D721Med (cell line): ENCODE measurements around the gene RPS19BP1.

Source experiments
- DNase-seq: peaks from one replicate; pipeline ENCODE4 v3.0.0; 2011; ENCODE audit warnings: low spot score; ENCODE audit not compliant: insufficient read length
- FAIRE-seq: peaks from 2 replicates; lab custom pipeline; 2011; peaks lifted over from hg19 to GRCh38; lab: Jason Lieb, UNC
- TF ChIP-seq, protein P1 (sequence below): IDR thresholded peaks from 2 replicates; pipeline ENCODE4 v1.5.1; 2012; ENCODE audit warnings: mild to moderate bottlenecking, control low read depth; ENCODE audit not compliant: insufficient read depth; ENCODE audit errors: missing control alignments

The RPS19BP1 gene

DNA sequence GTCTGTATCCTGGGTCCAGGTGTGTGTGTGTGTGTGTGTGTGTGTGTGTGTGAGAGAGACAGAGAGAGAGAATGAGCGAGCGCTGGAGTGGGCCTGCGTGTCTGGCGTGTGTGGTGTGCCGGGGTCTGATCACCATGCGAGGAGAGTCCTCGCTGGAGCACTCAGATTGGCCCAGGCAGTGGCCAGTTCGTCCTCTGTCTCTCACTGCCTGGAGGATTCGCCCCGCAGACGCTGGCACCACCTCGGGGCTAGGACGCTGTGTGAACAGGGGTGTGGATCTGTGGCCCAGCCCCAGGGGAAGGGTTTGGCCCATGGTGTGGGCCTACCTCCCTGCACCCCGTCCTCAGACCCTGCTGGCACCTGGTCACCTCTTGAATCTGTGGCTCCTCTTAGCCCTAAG lies 26.4 kb upstream of the RPS19BP1 start:
- TF ChIP-seq, protein P1, sequence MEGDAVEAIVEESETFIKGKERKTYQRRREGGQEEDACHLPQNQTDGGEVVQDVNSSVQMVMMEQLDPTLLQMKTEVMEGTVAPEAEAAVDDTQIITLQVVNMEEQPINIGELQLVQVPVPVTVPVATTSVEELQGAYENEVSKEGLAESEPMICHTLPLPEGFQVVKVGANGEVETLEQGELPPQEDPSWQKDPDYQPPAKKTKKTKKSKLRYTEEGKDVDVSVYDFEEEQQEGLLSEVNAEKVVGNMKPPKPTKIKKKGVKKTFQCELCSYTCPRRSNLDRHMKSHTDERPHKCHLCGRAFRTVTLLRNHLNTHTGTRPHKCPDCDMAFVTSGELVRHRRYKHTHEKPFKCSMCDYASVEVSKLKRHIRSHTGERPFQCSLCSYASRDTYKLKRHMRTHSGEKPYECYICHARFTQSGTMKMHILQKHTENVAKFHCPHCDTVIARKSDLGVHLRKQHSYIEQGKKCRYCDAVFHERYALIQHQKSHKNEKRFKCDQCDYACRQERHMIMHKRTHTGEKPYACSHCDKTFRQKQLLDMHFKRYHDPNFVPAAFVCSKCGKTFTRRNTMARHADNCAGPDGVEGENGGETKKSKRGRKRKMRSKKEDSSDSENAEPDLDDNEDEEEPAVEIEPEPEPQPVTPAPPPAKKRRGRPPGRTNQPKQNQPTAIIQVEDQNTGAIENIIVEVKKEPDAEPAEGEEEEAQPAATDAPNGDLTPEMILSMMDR: no peak
- no peak for DNase-seq
- FAIRE-seq: no peak

DNA sequence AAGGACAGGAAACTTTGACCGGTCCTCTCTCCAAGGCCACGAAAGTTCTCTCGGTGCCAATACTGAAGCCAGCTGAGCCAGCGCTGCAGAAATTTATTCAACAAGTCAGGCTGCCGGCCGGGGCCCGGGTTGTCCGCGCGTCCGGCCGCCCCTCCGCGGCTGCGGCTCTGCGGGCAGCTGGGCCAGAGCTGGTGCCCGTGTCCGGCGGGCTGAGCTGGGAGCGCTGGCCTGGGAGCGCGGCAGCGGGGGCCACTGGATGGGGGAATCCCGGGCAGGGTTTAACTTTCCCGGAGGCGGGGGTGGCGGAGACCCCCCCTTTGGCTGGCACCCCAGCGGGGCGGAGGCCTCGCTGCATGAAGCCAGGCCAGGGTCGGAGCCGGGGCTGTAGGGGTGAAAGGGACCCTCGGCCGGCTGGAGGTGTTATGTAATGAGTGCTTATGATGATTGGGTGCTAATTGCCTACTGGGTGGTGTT lies 25.7 kb upstream of the RPS19BP1 start:
- TF ChIP-seq, protein P1: no peak
- FAIRE-seq (no peak), DNase-seq (no peak)

DNA sequence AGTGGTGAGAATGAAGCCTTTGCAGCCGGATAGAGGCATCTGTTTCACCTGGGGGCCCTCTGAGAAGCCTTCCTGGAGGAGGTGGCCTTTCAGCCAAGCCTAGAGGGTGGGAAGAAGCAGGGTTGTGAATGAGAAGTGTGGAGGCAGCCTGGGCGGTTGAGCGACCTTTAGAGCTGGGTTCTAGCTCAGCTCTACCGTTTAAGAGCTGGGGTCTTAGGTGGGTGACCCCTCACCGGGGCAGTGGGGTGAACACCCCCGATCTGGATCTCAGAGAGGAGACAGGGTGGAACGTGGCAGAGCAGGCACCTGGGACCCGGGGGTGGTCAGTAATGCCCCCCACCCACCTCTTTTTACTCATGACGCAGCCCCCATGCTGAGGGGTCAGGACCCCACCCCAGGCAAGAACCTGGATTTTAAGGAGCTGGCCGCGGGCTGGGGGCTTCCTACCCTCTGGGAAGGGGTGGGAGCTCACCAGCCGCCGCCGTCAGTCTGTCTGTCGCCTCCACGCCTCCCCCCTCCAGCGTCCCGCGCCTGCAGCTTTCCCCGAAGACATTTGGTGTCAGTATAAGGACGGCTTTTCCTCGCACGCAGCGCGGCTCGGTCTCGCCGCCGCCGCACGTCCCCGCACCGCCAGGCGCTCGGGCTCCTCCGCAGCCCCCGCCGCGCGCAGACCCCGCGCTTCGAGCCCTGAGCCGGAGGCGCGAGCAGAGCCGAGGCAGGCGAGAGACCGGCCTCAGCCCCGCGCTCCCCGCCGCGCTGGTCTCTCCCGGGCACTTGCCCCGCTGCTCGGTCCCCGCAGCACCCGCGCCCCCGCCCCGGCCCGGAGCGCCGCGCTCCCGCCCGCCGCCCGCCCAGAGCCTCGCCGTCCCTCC lies 24.7 kb upstream of the RPS19BP1 start:
- FAIRE-seq: no peak
- TF ChIP-seq, protein P1: peak; percentile 23
- DNase-seq: peak; percentile 34

DNA sequence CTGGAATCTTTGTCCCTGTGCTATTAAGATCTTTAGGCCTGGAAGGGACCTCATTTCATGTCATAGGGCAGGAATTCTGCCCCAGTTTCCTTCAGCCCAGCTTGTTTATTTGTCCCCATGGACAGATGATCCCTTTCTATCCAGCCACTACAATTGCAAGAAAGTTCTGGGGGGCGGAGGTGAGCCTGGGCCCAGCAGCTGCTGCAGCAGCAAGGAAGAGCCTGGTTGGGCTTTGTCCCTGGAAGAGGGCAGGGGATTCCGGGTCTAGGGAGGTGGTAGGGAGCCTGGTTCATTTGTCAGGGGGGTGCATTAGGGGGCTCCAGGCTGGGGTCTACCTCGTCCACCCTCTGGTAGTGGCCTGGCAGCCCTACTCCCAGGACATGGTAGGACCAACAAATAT lies 21.6 kb upstream of the RPS19BP1 start:
- TF ChIP-seq, protein P1: no peak
- FAIRE-seq: no peak
- no peak for DNase-seq

DNA sequence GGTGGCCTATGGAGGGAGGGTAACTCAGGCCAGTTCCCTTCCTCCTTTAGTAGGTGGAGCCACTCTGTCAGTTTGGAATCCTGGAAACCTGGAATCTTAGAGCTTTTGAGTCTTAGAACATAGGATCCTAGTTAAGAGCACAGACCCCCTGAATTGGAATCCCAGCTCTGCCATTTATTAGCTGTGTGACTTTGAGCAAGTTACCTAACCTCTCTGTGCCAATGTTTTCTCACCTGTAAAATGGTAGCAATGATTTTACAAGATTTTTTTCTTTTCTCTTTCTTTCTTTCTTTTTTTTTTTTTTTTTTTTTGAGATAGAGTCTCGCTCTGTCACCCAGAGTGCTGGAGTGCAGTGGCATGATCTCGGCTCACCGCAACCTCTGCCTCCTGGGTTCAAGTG lies 20.9 kb upstream of the RPS19BP1 start:
- FAIRE-seq (no peak), DNase-seq (no peak)
- TF ChIP-seq, protein P1: no peak

DNA sequence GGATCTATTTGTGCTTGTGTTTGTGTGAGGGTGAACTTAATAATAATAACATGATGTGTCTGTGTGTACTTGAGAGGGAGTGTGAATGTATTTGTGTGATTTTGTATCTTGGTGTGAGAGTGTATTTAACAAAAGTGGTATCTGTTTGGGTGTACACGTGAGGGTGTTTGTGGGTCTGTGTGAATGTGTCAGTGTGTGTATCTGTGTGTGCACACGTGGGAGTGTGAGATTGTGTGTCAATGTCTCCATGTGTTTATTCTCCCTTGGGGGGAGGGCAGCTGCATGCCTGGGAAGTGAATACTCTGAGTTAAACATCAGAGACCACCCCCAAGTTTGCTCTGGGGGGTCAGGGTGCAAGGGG lies 15.0 kb upstream of the RPS19BP1 start:
- no peak for FAIRE-seq
- TF ChIP-seq, protein P1: no peak

More for the DNA sequence above, 15.0 kb upstream of the RPS19BP1 start:
- no peak for DNase-seq
